WERI-Rb-1 (cell line): ENCODE data around the gene RTN4R.
"Not testable (repeated sequence)": the region's sequence is repeated elsewhere in the genome, so short reads cannot be mapped to it uniquely, and the experiment has no call there.

Experiments used
- DNase-seq: peaks from one replicate; pipeline ENCODE4 v3.0.0-alpha.2; 2020
- H3K27ac ChIP-seq: fragments of 250-450 bp; sonication (Bioruptor Pico); 2 replicates; pipeline ENCODE4 v1.5.1; 2020; ENCODE audit warnings: mild to moderate bottlenecking, moderate library complexity
- H3K27me3 ChIP-seq: fragments of 250-450 bp; sonication (Bioruptor Pico); 2 replicates; pipeline ENCODE4 v1.5.1; 2021; ENCODE audit warnings: mild to moderate bottlenecking, low read depth, moderate library complexity; ENCODE audit not compliant: insufficient read depth, severe bottlenecking
- H3K36me3 ChIP-seq: fragments of 250-450 bp; sonication (Bioruptor Pico); 2 replicates; pipeline ENCODE4 v1.5.1; 2020; ENCODE audit warnings: mild to moderate bottlenecking, moderate library complexity
- H3K4me3 ChIP-seq: 2 replicates; pipeline ENCODE4 v1.5.1; 2011; ENCODE audit warnings: low read depth, mild to moderate bottlenecking, control low read depth, low read length
- H3K9me3 ChIP-seq: fragments of 250-450 bp; sonication (Bioruptor Pico); 2 replicates; pipeline ENCODE4 v1.5.1; 2021; ENCODE audit warnings: mild to moderate bottlenecking, moderate library complexity; ENCODE audit not compliant: severe bottlenecking
- CTCF ChIP-seq: IDR thresholded peaks from 2 replicates; pipeline ENCODE4 v1.5.1; 2011; ENCODE audit warnings: low read depth, mild to moderate bottlenecking, control low read depth, inconsistent platforms, low read length

Gene RTN4R

GRCh38 chr22:20313306-20314077, 45.4 kb upstream of the RTN4R start:
- peak; percentile 43 for DNase-seq
- H3K4me3 ChIP-seq, H3K27me3 ChIP-seq, H3K27ac ChIP-seq, H3K9me3 ChIP-seq, H3K36me3 ChIP-seq: not testable (repeated sequence)
- peak; percentile 37 for TF ChIP-seq CTCF

DNA sequence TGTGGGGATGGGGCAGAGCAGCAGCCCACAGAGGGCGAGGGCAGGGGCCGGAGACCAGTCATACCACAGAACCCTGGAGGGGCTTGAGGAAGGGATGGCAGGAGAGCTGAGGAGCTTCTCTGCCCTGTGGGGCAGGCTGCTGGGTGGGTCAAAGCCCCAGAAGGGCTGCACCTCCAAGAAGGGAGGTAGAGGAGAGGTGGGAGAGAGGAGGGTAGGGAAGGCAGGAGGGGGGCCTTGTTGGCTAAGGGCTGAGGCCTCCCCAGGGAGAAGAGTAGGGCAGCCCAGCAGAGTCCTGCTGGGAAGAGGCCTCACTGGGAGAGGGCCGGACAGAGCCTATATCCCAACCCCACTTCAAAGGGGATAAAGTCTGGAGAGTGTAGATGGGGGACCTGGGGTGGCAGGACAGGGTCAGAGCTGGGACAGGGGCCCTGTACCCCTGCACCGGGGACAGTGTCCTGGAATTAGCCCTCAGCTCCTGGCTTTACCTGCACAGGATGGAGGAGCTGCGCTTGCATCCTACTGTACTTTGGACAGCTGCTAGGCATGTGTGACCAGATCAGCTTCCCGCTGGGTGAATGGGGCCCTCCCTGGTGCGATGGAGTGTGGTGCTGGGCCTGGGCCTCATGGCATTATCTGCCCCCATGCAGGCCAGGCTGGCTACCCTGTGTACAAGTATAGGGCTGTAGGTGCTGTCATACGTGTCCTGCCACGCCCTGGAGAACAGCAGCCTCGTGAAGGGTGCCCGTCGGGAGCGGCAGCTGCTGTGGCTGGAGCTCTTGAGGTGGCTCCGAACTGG, 44.5 kb upstream of the RTN4R start:
- Histone ChIP-seq H3K9me3 (no peaks in the 10 kb centered on the region), H3K27ac (no peak overlapping the region), H3K4me3 (no peak overlapping the region), H3K27me3 (no peaks in the 10 kb centered on the region), H3K36me3 (no peaks in the 10 kb centered on the region)
- TF ChIP-seq CTCF: no peak
- DNase-seq: no peak

- H3K36me3 ChIP-seq, H3K9me3 ChIP-seq, H3K27ac ChIP-seq, H3K27me3 ChIP-seq, H3K4me3 ChIP-seq: not testable (repeated sequence)
- peak; percentile 5 for DNase-seq
Observed at GRCh38 chr22:20311249-20312062, 43.3 kb upstream of the RTN4R start.

GRCh38 chr22:20310773-20311172, 42.7 kb upstream of the RTN4R start:
- not testable (repeated sequence) for H3K4me3 ChIP-seq, H3K36me3 ChIP-seq, H3K9me3 ChIP-seq, H3K27ac ChIP-seq, H3K27me3 ChIP-seq
- peak; percentile 7 for DNase-seq

DNA sequence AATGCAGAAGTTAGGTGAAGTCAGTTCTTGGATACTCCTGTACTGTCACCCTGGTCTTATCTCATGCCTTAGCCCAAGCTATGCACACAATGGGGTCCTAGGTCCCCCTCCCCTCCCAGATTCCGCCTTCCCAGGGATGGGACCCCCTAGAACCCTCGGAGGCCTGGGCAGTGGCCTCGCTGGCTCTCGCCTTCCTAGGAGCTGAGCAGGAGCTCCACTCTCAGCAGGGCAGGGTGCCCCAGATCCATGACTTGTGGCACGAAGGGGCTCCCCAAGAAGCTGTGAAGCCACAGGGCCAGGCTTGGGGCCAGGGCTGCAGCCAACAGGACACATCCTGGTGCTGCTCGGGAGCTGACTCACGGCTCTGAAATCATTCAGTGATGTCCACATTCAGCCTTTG, 42.1 kb upstream of the RTN4R start:
- DNase-seq: not testable (repeated sequence)

DNA sequence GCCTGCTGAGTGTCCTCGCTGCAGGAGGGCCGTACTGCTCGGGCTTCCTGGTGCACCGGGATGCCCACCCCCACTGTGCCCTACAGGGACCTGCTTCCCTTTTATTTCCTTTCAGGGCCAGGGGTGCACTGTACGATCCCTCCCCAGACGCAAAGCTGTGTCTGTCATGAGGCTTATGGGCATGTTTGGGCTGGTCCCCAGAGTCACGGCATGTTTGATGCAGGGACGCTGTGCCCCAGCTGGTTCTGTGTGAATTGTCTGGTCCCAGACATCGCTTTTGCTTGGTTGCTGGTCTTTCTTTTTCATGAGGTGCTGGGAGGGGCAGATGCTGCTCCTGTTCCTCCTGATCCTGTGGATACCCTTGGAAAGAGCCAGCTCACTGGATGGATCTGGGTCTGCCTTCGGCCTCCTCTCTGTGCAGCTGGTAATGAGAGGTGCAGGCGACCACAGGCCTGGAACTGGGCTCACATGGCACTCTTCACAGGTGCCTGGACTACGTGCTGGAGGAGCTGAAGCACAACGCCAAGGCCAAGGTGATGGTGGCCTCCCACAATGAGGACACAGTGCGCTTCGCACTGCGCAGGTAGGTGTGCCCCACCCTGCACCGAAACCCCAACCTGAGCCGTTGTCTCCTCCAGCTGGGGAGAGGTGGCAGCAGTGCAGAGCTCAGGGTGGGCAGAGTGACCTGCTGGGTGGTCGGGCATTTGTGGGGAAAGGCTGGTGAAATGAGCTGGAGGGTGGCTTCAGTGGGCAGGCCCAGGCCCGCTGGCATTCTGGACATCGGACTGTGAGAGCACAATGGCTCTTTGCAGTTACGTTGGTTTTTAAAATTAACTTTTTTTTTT, 40.9 kb upstream of the RTN4R start:
- H3K36me3 ChIP-seq, H3K27me3 ChIP-seq, H3K9me3 ChIP-seq, H3K27ac ChIP-seq, H3K4me3 ChIP-seq: not testable (repeated sequence)
- DNase-seq: peak; percentile 11

More for the DNA sequence above, 42.1 kb upstream of the RTN4R start:
- H3K36me3 ChIP-seq, H3K27ac ChIP-seq, H3K4me3 ChIP-seq, H3K9me3 ChIP-seq, H3K27me3 ChIP-seq: not testable (repeated sequence)

- H3K36me3 ChIP-seq, H3K27me3 ChIP-seq, DNase-seq, H3K9me3 ChIP-seq, H3K4me3 ChIP-seq, H3K27ac ChIP-seq: not testable (repeated sequence)
Observed at GRCh38 chr22:20307448-20308447, 39.6 kb upstream of the RTN4R start.

GRCh38 chr22:20306646-20307447, 38.7 kb upstream of the RTN4R start:
- not testable (repeated sequence) for H3K4me3 ChIP-seq, H3K9me3 ChIP-seq, DNase-seq, H3K36me3 ChIP-seq, H3K27ac ChIP-seq, H3K27me3 ChIP-seq
